Measurements from ENCODE around the gene NME7. TPM values are rescaled to one million over a fixed set of nuclear protein-coding genes. Genes with fewer than 3 reads are reported as not detected.

Gene NME7
- total RNA-seq, 4 donors from 2014 or later: 3.7 to 8.4 (median 5.5) TPM

DNA sequence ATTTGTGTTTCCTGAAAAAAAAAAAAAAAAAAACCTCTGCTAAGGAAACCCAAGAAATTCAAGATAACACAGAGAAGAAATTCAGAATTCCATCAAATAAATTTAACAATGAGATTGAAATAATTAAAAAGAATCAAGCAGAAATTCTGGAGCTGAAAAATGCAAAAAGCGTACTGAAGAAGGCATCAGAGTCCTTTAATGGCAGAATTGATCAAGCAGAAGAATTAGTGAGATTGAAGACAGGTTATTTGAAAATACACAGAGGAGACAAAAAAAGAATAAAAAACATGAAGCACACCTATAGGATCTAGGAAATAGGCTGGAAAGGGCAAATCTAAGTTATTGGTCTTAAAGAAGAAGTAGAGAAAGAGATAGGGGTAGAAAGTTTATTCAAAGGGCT is 38.2 kb downstream of the NME7 start:
- Histone ChIP-seq H3K27me3 (no peaks in the 10 kb centered on the region), H3K9me3 (no peaks in the 10 kb centered on the region), H3K36me3 (no peaks in the 10 kb centered on the region), H3K27ac (no peak overlapping the region), H3K4me1 (no peaks in the 10 kb centered on the region), H3K4me3 (no peak overlapping the region)
- ATAC-seq (no peak), DNase-seq (no peak)
- intact Hi-C loops (cut with DNase I; ENCODE audit: low total_unique reads) (no loop called here), in situ Hi-C loops (cut with MboI; ENCODE audit: low sequenced_read_pairs in 4 of 4) (loop anchor here in 1 of 4 donors (25.0 kb wide), 2 partner anchors 892 to 992 kb away; no protein-coding TSS in a partner anchor)
- TF ChIP-seq, protein P1, sequence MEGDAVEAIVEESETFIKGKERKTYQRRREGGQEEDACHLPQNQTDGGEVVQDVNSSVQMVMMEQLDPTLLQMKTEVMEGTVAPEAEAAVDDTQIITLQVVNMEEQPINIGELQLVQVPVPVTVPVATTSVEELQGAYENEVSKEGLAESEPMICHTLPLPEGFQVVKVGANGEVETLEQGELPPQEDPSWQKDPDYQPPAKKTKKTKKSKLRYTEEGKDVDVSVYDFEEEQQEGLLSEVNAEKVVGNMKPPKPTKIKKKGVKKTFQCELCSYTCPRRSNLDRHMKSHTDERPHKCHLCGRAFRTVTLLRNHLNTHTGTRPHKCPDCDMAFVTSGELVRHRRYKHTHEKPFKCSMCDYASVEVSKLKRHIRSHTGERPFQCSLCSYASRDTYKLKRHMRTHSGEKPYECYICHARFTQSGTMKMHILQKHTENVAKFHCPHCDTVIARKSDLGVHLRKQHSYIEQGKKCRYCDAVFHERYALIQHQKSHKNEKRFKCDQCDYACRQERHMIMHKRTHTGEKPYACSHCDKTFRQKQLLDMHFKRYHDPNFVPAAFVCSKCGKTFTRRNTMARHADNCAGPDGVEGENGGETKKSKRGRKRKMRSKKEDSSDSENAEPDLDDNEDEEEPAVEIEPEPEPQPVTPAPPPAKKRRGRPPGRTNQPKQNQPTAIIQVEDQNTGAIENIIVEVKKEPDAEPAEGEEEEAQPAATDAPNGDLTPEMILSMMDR (IDR thresholded peaks at IDR 0.05 in 4 of 5, conservative IDR thresholded peaks at IDR 0.05 in 1 of 5): no peak
- no peak for TF ChIP-seq POLR2A (IDR thresholded peaks at IDR 0.05)

DNA sequence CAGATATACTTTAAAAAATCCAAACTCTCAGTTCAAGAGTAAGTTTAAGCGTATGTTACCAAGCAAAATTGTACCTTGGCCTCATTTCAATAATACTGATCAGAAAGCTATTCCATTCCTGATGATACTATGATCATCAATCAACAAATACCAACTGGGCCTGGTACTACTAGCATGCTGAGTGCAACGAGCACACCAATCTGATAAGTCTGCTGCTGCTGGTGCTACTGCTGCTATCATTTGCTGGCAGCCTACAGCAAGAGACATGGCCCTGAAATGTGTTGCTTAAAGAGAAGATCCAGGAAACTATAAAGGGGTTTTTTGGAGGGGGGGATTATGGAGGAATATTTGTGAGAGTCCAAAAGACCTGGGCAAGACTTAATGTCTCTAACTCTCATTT is 39.7 kb downstream of the NME7 start:
- ATAC-seq: no peak
- in situ Hi-C loops (cut with MboI; ENCODE audit: low sequenced_read_pairs in 4 of 4) (loop anchor here in 1 of 4 donors (25.0 kb wide), 2 partner anchors 891 to 991 kb away; no protein-coding TSS in a partner anchor), intact Hi-C loops (cut with DNase I; ENCODE audit: low total_unique reads) (no loop called here)
- no peak for DNase-seq
- Histone ChIP-seq H3K27ac (no peak overlapping the region), H3K36me3 (no peaks in the 10 kb centered on the region), H3K27me3 (no peaks in the 10 kb centered on the region), H3K4me3 (no peak overlapping the region), H3K4me1 (no peaks in the 10 kb centered on the region), H3K9me3 (no peaks in the 10 kb centered on the region)
- TF ChIP-seq, protein P1 (IDR thresholded peaks at IDR 0.05 in 4 of 5, conservative IDR thresholded peaks at IDR 0.05 in 1 of 5): no peak
- TF ChIP-seq POLR2A (IDR thresholded peaks at IDR 0.05): no peak

DNA sequence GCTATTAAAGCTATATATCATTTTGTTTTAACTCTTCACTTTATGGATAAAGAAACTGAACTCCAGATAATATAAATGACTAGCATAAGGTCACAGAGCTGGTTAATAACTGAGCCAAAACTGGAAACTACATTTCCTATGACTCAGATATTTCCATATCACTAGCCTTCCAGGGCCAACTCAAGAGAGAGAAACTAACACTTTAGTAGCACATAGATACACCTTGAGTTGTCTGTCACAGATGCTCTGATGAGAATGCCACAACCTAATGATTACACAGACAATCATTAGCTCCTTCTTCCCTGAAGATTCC is 40.7 kb downstream of the NME7 start:
- Histone ChIP-seq H3K9me3 (no peaks in the 10 kb centered on the region), H3K27me3 (no peaks in the 10 kb centered on the region), H3K4me1 (no peaks in the 10 kb centered on the region), H3K27ac (no peak overlapping the region), H3K4me3 (no peak overlapping the region), H3K36me3 (no peaks in the 10 kb centered on the region)
- DNase-seq: no peak
- ATAC-seq: no peak
- TF ChIP-seq, protein P1 (IDR thresholded peaks at IDR 0.05 in 4 of 5, conservative IDR thresholded peaks at IDR 0.05 in 1 of 5): no peak
- no peak for TF ChIP-seq POLR2A (IDR thresholded peaks at IDR 0.05)
- intact Hi-C loops (cut with DNase I; ENCODE audit: low total_unique reads) (no loop called here), in situ Hi-C loops (cut with MboI; ENCODE audit: low sequenced_read_pairs in 4 of 4) (loop anchor here in 1 of 4 donors (25.0 kb wide), 2 partner anchors 890 to 990 kb away; no protein-coding TSS in a partner anchor)

DNA sequence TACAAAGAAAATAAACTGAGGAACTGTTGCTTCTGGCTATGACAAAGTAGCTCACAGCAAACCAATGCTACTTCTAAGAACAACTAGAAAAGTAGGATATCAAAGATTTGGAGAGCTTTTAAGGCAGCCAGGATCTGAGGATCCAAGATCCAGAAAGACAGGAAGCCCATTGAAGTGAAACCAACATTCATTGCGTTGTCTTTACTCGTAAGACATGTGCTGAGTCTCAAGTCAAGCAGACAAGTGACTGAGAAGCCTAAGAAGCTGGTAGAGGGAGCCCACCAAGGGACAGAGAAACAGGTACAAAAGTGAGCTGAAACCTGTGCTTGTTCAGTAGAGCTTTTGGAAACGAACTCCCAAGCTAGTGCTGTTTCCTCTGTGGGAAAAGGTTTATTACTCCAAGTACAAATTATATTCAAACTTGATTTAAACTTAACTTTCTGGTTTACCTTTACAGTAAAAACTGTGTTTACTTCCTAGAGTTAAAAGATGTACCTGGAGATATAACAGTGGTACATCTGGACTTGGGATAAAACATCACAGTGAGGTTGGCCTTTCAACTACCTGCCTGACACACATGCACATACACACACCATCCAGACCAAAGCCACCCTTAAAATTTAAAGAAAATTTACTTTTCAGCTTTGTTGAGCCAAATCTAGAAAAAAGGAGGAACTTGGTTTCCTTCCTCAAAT is 41.2 kb downstream of the NME7 start:
- no peaks in the 10 kb centered on the region for H3K36me3 ChIP-seq
- no peak overlapping the region for H3K4me3 ChIP-seq
- H3K27ac ChIP-seq: no peak overlapping the region
- in situ Hi-C loops (cut with MboI; ENCODE audit: low sequenced_read_pairs in 4 of 4) (loop anchor here in 1 of 4 donors (25.0 kb wide), 2 partner anchors 889 to 989 kb away; no protein-coding TSS in a partner anchor), intact Hi-C loops (cut with DNase I; ENCODE audit: low total_unique reads) (no loop called here)
- ATAC-seq: no peak
- no peak for DNase-seq
- no peaks in the 10 kb centered on the region for H3K4me1 ChIP-seq
- H3K9me3 ChIP-seq: no peaks in the 10 kb centered on the region
- H3K27me3 ChIP-seq: no peaks in the 10 kb centered on the region
- TF ChIP-seq, protein P1 (IDR thresholded peaks at IDR 0.05 in 4 of 5, conservative IDR thresholded peaks at IDR 0.05 in 1 of 5): no peak
- TF ChIP-seq POLR2A (IDR thresholded peaks at IDR 0.05): no peak

All from gastrocnemius medialis (tissue), 4 donors.